ENCODE results near the gene SVBP. TPM values are rescaled to one million over a fixed set of nuclear protein-coding genes. Genes with fewer than 3 reads are reported as not detected.

Gene SVBP
- total and polyA plus RNA-seq, 4 experiments from 2014 or later: 20.4 to 48.0 (median 31.1) TPM

GRCh38 chr1:42769811-42770210 lies 47.4 kb downstream of the SVBP start:
- no peaks in the 10 kb centered on the region for H3K9me3 Mint-ChIP-seq
- H3K4me1 Mint-ChIP-seq: peaks cover 20 to 56% (median 39%) of the 10 kb centered on the region in 4 donors
- no peaks in the 10 kb centered on the region for H3K27me3 Mint-ChIP-seq
- Histone ChIP-seq H3K4me1 (ENCODE audit: insufficient read depth, low read length) (peaks cover 55% of the 10 kb centered on the region), H3K27ac (ENCODE audit: low read depth, low read length) (no peak overlapping the region), H3K36me3 (ENCODE audit: insufficient read depth, low read length) (peaks cover 8% of the 10 kb centered on the region), H3K27me3 (ENCODE audit: insufficient read depth, low read length) (no peaks in the 10 kb centered on the region), H3K9me3 (ENCODE audit: control insufficient read depth in 1 of 2, low read length in 2 of 2) (no peaks in the 10 kb centered on the region), H3K4me3 (ENCODE audit: low read length in 2 of 2) (no peak overlapping the region)
- CTCF ChIA-PET (ENCODE audit: partially characterized antibody): no interaction called here
- POLR2A ChIA-PET (ENCODE audit: partially characterized antibody): interaction anchor here (1.0 kb wide), 1 partner anchor 87 kb away, joined by 5 read pairs; the partner anchor contains the start of gene YBX1
- intact Hi-C loops (cut with micrococcal nuclease): loop anchor here (5.0 kb wide), 1 partner anchor 402 kb away; the partner anchor contains the start of genes CFAP57 and EBNA1BP2
- peaks cover 5 to 39% of the 10 kb centered on the region in 2 donors for H3K36me3 Mint-ChIP-seq
- DNase-seq: no peak
- peak overlapping the region in 4 of 7 donors; percentile 2 to 23 (median 20) for H3K27ac Mint-ChIP-seq
- peak overlapping the region in 6 of 8 donors; percentile 10 to 64 (median 36) for H3K4me3 Mint-ChIP-seq

- H3K4me3 Mint-ChIP-seq: peak overlapping the region in 2 of 8 donors; percentile 29 to 94
- CTCF ChIA-PET (ENCODE audit: partially characterized antibody): interaction anchor here (2.9 to 3.7 kb wide), 5 partner anchors 11 to 146 kb away, joined by 15 to 27 read pairs (median 18); partner anchors contain the start of genes ERMAP, SVBP and ZNF691
- Histone ChIP-seq H3K9me3 (ENCODE audit: control insufficient read depth in 1 of 2, low read length in 2 of 2) (no peaks in the 10 kb centered on the region), H3K4me3 (ENCODE audit: low read length in 2 of 2) (peak overlapping the region; percentile 59 to 98), H3K36me3 (ENCODE audit: insufficient read depth, low read length) (no peaks in the 10 kb centered on the region), H3K4me1 (ENCODE audit: insufficient read depth, low read length) (peaks cover 61% of the 10 kb centered on the region), H3K27me3 (ENCODE audit: insufficient read depth, low read length) (no peaks in the 10 kb centered on the region), H3K27ac (ENCODE audit: low read depth, low read length) (peak overlapping the region; percentile 85)
- peaks cover 23 to 53% (median 36%) of the 10 kb centered on the region in 4 donors for H3K4me1 Mint-ChIP-seq
- H3K27ac Mint-ChIP-seq: peak overlapping the region in 4 of 7 donors; percentile 53 to 93 (median 86)
- H3K27me3 Mint-ChIP-seq: no peaks in the 10 kb centered on the region
- intact Hi-C loops (cut with micrococcal nuclease): loop anchor here (5.0 kb wide), 1 partner anchor 404 kb away; the partner anchor contains the start of genes CFAP57 and EBNA1BP2
- DNase-seq: no peak
- H3K36me3 Mint-ChIP-seq: peaks cover 0 to 24% of the 10 kb centered on the region in 2 donors
- H3K9me3 Mint-ChIP-seq: no peaks in the 10 kb centered on the region
- POLR2A ChIA-PET (ENCODE audit: partially characterized antibody): interaction anchor here (2.4 to 3.8 kb wide), 6 partner anchors 8 to 305 kb away, joined by 12 to 72 read pairs (median 15); partner anchors contain the start of genes ERMAP, SVBP and YBX1
Observed at GRCh38 chr1:42768172-42768571, 49.0 kb downstream of the SVBP start.

- CTCF ChIA-PET (ENCODE audit: partially characterized antibody): interaction anchor here (0.6 to 3.7 kb wide), 12 partner anchors 10 to 343 kb away, joined by 3 to 27 read pairs (median 14); partner anchors contain the start of genes ERMAP, PPIH, SVBP and ZNF691
- DNase-seq: no peak
- H3K27ac ChIP-seq (ENCODE audit: low read depth, low read length): peak overlapping the region; percentile 85
- Mint-ChIP-seq H3K4me1 (peaks cover 21 to 49% (median 32%) of the 10 kb centered on the region in 4 donors), H3K9me3 (no peaks in the 10 kb centered on the region), H3K4me3 (peak overlapping the region in 1 of 8 donors; percentile 94), H3K27ac (peak overlapping the region; percentile 84 to 98 (median 93)), H3K36me3 (peaks cover 0 to 22% of the 10 kb centered on the region in 2 donors), H3K27me3 (no peaks in the 10 kb centered on the region)
- no peaks in the 10 kb centered on the region for H3K36me3 ChIP-seq (ENCODE audit: insufficient read depth, low read length)
- intact Hi-C loops (cut with micrococcal nuclease): loop anchor here (1.0 to 5.0 kb wide), 8 partner anchors 50 to 405 kb away; partner anchors contain the start of genes CCDC30, CFAP57, EBNA1BP2 and ERMAP
- peaks cover 61% of the 10 kb centered on the region for H3K4me1 ChIP-seq (ENCODE audit: insufficient read depth, low read length)
- peak overlapping the region; percentile 59 to 98 for H3K4me3 ChIP-seq (ENCODE audit: low read length in 2 of 2)
- no peaks in the 10 kb centered on the region for H3K9me3 ChIP-seq (ENCODE audit: control insufficient read depth in 1 of 2, low read length in 2 of 2)
- H3K27me3 ChIP-seq (ENCODE audit: insufficient read depth, low read length): no peaks in the 10 kb centered on the region
- POLR2A ChIA-PET (ENCODE audit: partially characterized antibody): interaction anchor here (0.9 to 3.8 kb wide), 26 partner anchors 9 to 883 kb away, joined by 3 to 72 read pairs (median 7); partner anchors contain the start of genes CCDC30, ERMAP, KDM4A and PPCS
Observed at GRCh38 chr1:42767510-42768000, 49.6 kb downstream of the SVBP start.

GRCh38 chr1:42766741-42767509 lies 50.3 kb downstream of the SVBP start, which contains the start of the genes C1orf50 and P3H1:
Gene C1orf50, plus strand, starts transcription at chr1:42767249. Its CDS starts 63 bp downstream, at chr1:42767312.
Gene P3H1, minus strand, starts transcription at chr1:42767028. Its CDS starts 57 bp downstream, at chr1:42766971.
- Mint-ChIP-seq H3K27ac (peak within 1 kb of the TSS; percentile 85 to 98 (median 93)), H3K4me1 (peaks cover 18 to 45% (median 28%) of the 10 kb centered on the region in 4 donors), H3K9me3 (no peaks in the 10 kb centered on the region), H3K4me3 (peak within 1 kb of the TSS in 1 of 8 donors; percentile 94), H3K27me3 (no peaks in the 10 kb centered on the region), H3K36me3 (peaks cover 0 to 19% of the 10 kb centered on the region in 2 donors)
- no peaks in the 10 kb centered on the region for H3K27me3 ChIP-seq (ENCODE audit: insufficient read depth, low read length)
- POLR2A ChIA-PET (ENCODE audit: partially characterized antibody): interaction anchor here (0.6 to 3.8 kb wide), 35 partner anchors 9 to 1787 kb away, joined by 3 to 72 read pairs (median 5); partner anchors contain the start of genes CCDC30, CTPS1, ERMAP and KDM4A
- peaks cover 56% of the 10 kb centered on the region for H3K4me1 ChIP-seq (ENCODE audit: insufficient read depth, low read length)
- DNase-seq: peak; percentile 100
- intact Hi-C loops (cut with micrococcal nuclease): loop anchor here (1.0 to 5.0 kb wide), 8 partner anchors 50 to 405 kb away; partner anchors contain the start of genes CCDC30, CFAP57, EBNA1BP2 and ERMAP
- no peaks in the 10 kb centered on the region for H3K36me3 ChIP-seq (ENCODE audit: insufficient read depth, low read length)
- peak within 1 kb of the TSS; percentile 85 for H3K27ac ChIP-seq (ENCODE audit: low read depth, low read length)
- no peaks in the 10 kb centered on the region for H3K9me3 ChIP-seq (ENCODE audit: control insufficient read depth in 1 of 2, low read length in 2 of 2)
- H3K4me3 ChIP-seq (ENCODE audit: low read length in 2 of 2): peak within 1 kb of the TSS; percentile 67 to 98
- CTCF ChIA-PET (ENCODE audit: partially characterized antibody): interaction anchor here (0.6 to 3.7 kb wide), 18 partner anchors 8 to 343 kb away, joined by 3 to 27 read pairs (median 8); partner anchors contain the start of genes ERMAP, PPIH, SVBP and ZNF691

GRCh38 chr1:42765832-42766740 lies 51.1 kb downstream of the SVBP start:
- intact Hi-C loops (cut with micrococcal nuclease): loop anchor here (2.0 to 5.0 kb wide), 4 partner anchors 159 to 406 kb away; partner anchors contain the start of genes CCDC30, CFAP57, EBNA1BP2 and SLC2A1
- Mint-ChIP-seq H3K9me3 (no peaks in the 10 kb centered on the region), H3K27me3 (no peaks in the 10 kb centered on the region), H3K4me1 (peaks cover 17 to 43% (median 27%) of the 10 kb centered on the region in 4 donors), H3K4me3 (no peak overlapping the region), H3K27ac (peak overlapping the region in 2 of 7 donors; percentile 80 to 85), H3K36me3 (peaks cover 4 to 18% of the 10 kb centered on the region in 2 donors)
- DNase-seq: peak in 4 of 5 donors; percentile 11 to 46 (median 18)
- Histone ChIP-seq H3K9me3 (ENCODE audit: control insufficient read depth in 1 of 2, low read length in 2 of 2) (no peaks in the 10 kb centered on the region), H3K27me3 (ENCODE audit: insufficient read depth, low read length) (no peaks in the 10 kb centered on the region), H3K4me3 (ENCODE audit: low read length in 2 of 2) (peak overlapping the region; percentile 67 to 98), H3K36me3 (ENCODE audit: insufficient read depth, low read length) (no peaks in the 10 kb centered on the region), H3K4me1 (ENCODE audit: insufficient read depth, low read length) (peaks cover 52% of the 10 kb centered on the region), H3K27ac (ENCODE audit: low read depth, low read length) (peak overlapping the region; percentile 73)
- POLR2A ChIA-PET (ENCODE audit: partially characterized antibody): interaction anchor here (0.6 to 3.8 kb wide), 34 partner anchors 8 to 1786 kb away, joined by 3 to 72 read pairs (median 5); partner anchors contain the start of genes CCDC30, CTPS1, ERMAP and KDM4A
- CTCF ChIA-PET (ENCODE audit: partially characterized antibody): interaction anchor here (0.6 to 3.7 kb wide), 18 partner anchors 9 to 428 kb away, joined by 3 to 27 read pairs (median 8); partner anchors contain the start of genes ERMAP, PPIH, SVBP and ZNF691
